Calu3 (cell line): Measurements from ENCODE around the gene CXCL12. TPM values are rescaled to one million over a fixed set of nuclear protein-coding genes. Genes with fewer than 3 reads are reported as not detected.

ENCODE experiments used
- BruUV-seq: library from RNA; stranded (reverse); fragments of 400-500 nt; replicated peaks from 2 replicates; lab custom pipeline; 2021; lab: Mats Ljungman, UMichigan
- CTCF ChIA-PET: fragments of 300-600 bp; sonication (Branson Sonifier 250); formaldehyde crosslinking; loops from one replicate; lab custom pipeline; 2022; ENCODE audit warnings: antibody characterized with exemption; lab: Charles Lee
- DNase-seq: peaks from one replicate; pipeline ENCODE4 v3.0.0; 2022
- H3K27ac Mint-ChIP-seq: one replicate; pipeline ENCODE4 v1.8.0; 2022; ENCODE audit warnings: mixed read lengths; ENCODE audit not compliant: unreplicated experiment
- H3K27me3 Mint-ChIP-seq: one replicate; pipeline ENCODE4 v1.8.0; 2022; ENCODE audit warnings: mixed read lengths; ENCODE audit not compliant: unreplicated experiment
- H3K36me3 Mint-ChIP-seq: one replicate; pipeline ENCODE4 v1.8.0; 2022; ENCODE audit warnings: mild to moderate bottlenecking, moderate library complexity, mixed read lengths; ENCODE audit not compliant: insufficient read depth, unreplicated experiment
- H3K4me1 Mint-ChIP-seq: one replicate; pipeline ENCODE4 v1.8.0; 2022; ENCODE audit warnings: mild to moderate bottlenecking, low read depth, mixed read lengths; ENCODE audit not compliant: unreplicated experiment
- H3K4me3 Mint-ChIP-seq: one replicate; pipeline ENCODE4 v1.8.0; 2022; ENCODE audit warnings: mild to moderate bottlenecking, low read depth, moderate library complexity, mixed read lengths; ENCODE audit not compliant: unreplicated experiment
- H3K9me3 Mint-ChIP-seq: one replicate; pipeline ENCODE4 v1.8.0; 2022; ENCODE audit warnings: low read depth, mixed read lengths; ENCODE audit not compliant: unreplicated experiment
- intact Hi-C: fragments of 100-400 bp; cut with micrococcal nuclease; formaldehyde crosslinking; loops from one replicate; pipeline ENCODE4 v1.10.0; 2022; ENCODE audit not compliant: unreplicated experiment
- total RNA-seq: library from RNA; stranded (reverse); gene quantifications from 2 replicates; pipeline ENCODE4 v1.2.3, GENCODE V29; 2022
- TF ChIP-seq, protein P1 (sequence below): fragments of 200-600 bp; IDR thresholded peaks from one replicate; pipeline ENCODE4 v1.8.0; 2022; ENCODE audit warnings: antibody characterized with exemption; ENCODE audit not compliant: unreplicated experiment

CXCL12 gene
- total RNA-seq, 1 experiment from 2014 or later, result not detected

DNA sequence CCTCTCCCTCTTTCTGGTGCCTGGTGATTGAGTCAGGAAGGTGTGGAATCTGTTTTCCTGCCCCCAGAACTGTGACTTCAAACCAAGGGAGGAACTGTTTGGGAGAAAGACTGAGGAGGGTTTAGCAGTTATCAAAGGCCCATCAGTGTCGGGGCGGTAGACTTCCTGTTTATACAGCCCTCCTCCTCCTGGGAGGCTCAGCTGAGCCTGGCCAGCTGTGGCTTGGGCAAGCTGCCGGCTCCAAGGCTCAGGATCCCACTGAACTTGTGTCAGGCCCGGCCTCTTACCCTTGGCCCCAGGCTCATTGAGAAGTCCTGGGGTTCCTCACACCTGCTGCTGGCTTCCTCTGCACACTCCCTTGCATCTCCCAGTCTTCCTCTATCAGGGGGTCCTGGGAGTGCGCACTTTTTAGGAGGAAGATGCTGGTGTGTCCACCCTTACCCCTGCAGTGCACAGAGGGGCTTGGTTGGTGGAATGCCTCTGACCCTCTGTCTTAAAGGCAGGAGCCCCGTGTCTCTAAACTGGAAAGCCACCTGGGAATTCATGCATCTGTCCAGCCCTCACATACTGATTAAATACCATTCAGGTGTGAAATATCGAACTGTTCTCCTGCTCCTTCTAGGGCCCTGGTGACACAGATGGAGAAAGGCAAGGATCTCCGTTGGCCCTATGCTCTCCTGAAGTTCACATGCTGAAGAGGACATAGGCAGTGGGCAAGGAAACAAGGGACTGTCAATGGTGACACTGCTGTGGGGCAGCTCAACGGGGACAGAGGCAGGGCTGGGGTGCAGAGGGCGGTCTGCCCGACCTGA is 32.4 kb downstream of the CXCL12 start:
- CTCF ChIA-PET, result no interaction called here
- H3K27me3 Mint-ChIP-seq, result peaks cover 38% of the 10 kb centered on the region
- intact Hi-C loops, result no loop called here
- BruUV-seq, result no TSS peak
- DNase-seq, result no peak
- TF ChIP-seq, protein P1, sequence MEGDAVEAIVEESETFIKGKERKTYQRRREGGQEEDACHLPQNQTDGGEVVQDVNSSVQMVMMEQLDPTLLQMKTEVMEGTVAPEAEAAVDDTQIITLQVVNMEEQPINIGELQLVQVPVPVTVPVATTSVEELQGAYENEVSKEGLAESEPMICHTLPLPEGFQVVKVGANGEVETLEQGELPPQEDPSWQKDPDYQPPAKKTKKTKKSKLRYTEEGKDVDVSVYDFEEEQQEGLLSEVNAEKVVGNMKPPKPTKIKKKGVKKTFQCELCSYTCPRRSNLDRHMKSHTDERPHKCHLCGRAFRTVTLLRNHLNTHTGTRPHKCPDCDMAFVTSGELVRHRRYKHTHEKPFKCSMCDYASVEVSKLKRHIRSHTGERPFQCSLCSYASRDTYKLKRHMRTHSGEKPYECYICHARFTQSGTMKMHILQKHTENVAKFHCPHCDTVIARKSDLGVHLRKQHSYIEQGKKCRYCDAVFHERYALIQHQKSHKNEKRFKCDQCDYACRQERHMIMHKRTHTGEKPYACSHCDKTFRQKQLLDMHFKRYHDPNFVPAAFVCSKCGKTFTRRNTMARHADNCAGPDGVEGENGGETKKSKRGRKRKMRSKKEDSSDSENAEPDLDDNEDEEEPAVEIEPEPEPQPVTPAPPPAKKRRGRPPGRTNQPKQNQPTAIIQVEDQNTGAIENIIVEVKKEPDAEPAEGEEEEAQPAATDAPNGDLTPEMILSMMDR, result no peak
- no peaks in the 10 kb centered on the region for H3K36me3 Mint-ChIP-seq
- no peak overlapping the region for H3K4me3 Mint-ChIP-seq
- no peak overlapping the region for H3K27ac Mint-ChIP-seq
- no peaks in the 10 kb centered on the region for H3K4me1 Mint-ChIP-seq
- H3K9me3 Mint-ChIP-seq, result peaks cover 2% of the 10 kb centered on the region

DNA sequence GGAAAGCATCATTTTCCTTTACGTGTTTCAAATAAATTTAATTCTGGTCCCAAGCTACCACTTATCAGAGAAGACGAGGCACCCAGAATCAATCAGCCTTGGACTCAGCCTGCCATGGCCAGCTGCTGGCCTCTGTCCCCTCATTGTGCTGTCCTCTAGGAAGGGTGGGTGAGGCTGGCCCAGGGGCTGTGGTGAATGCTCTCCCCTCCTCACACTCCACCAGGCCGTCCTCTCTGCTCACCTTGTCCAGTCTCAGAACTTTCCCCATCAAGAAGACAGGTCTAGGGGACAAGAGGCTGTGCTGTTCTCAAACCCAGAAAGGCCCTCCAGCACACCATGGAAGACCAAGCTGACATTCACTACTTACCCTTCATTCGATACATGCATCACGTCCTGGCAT is 36.4 kb downstream of the CXCL12 start:
- CTCF ChIA-PET, result no interaction called here
- no peaks in the 10 kb centered on the region for H3K36me3 Mint-ChIP-seq
- peaks cover 48% of the 10 kb centered on the region for H3K27me3 Mint-ChIP-seq
- H3K4me3 Mint-ChIP-seq, result no peak overlapping the region
- intact Hi-C loops, result no loop called here
- H3K27ac Mint-ChIP-seq, result no peak overlapping the region
- H3K9me3 Mint-ChIP-seq, result peaks cover 2% of the 10 kb centered on the region
- TF ChIP-seq, protein P1, result no peak
- no TSS peak for BruUV-seq
- H3K4me1 Mint-ChIP-seq, result no peaks in the 10 kb centered on the region
- DNase-seq, result no peak

DNA sequence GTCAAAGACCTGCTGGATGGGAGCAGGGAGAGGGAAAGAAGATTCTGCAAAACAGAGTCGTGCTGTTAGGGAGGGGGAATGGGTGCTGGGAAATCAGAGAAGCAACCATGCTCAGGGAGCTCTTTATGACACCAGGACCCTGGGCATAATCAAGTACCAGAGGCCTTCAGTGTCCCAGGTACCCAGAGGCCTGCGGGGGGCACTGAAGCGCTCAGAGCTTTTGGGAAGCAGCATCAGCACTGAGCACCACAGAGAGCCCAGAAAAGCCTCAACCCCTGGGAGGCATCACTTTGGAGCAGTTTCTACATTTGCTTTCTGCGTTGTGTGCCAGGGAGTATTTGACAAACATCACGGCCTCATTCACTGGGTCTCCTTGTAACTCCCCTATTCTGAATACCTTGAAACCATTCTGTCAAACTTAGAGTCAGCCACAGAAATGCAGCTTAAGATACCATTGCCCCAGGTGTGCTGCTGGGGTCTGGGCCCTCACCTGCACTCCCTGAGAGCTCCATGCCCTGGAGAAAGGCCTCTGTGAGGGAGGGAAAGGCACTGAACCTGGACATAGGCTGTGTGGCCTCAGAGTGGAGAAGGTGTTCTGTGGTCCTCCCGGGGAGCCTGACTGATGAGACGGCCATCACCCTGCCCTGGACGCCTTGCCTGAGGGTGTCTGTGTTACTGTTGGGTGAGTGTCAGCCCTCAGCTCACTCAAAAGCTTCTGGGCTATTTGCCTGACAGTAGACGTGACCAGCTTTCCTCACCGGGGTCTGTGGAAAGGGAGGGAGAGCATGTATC is 37.1 kb downstream of the CXCL12 start:
- no peaks in the 10 kb centered on the region for H3K36me3 Mint-ChIP-seq
- peaks cover 2% of the 10 kb centered on the region for H3K9me3 Mint-ChIP-seq
- H3K27me3 Mint-ChIP-seq, result peaks cover 52% of the 10 kb centered on the region
- no peaks in the 10 kb centered on the region for H3K4me1 Mint-ChIP-seq
- no TSS peak for BruUV-seq
- CTCF ChIA-PET, result no interaction called here
- intact Hi-C loops, result no loop called here
- DNase-seq, result no peak
- H3K4me3 Mint-ChIP-seq, result no peak overlapping the region
- TF ChIP-seq, protein P1, result no peak
- H3K27ac Mint-ChIP-seq, result no peak overlapping the region

DNA sequence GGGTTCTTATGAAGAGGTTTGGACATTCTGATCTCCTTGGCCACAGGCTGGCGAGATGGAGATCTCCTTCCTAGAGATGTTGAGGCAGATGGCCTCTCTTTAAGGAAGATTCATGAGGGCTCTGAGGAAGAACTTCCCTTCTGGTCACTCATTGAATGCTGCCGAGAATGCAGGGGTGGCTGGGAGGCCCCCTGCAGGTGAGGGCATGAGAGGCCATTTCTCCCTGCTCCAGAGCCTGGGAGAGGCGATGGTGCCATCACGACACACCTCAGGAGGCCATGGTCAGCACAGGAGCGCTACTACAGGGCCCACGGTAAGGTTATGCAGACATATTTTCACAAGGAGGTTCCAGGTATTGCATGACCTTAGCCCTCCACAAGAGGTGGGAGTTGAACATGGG is 40.2 kb downstream of the CXCL12 start:
- intact Hi-C loops, result no loop called here
- H3K4me3 Mint-ChIP-seq, result no peak overlapping the region
- no TSS peak for BruUV-seq
- no peak for DNase-seq
- H3K27me3 Mint-ChIP-seq, result peaks cover 36% of the 10 kb centered on the region
- no peaks in the 10 kb centered on the region for H3K36me3 Mint-ChIP-seq
- CTCF ChIA-PET, result no interaction called here
- TF ChIP-seq, protein P1, result no peak
- H3K27ac Mint-ChIP-seq, result no peak overlapping the region
- no peaks in the 10 kb centered on the region for H3K4me1 Mint-ChIP-seq
- no peaks in the 10 kb centered on the region for H3K9me3 Mint-ChIP-seq
